DMS153 (cell line): ENCODE data around the gene MISFA.
A peak's percentile ranks its signal among the peaks of the same experiment; 100 is the strongest.
"Not testable (repeated sequence)": the region's sequence is repeated elsewhere in the genome, so short reads cannot be mapped to it uniquely, and the experiment has no call there.

Experiments
- DNase-seq: peaks from one replicate; lab custom pipeline; 2025; lab: John Stamatoyannopoulos, UW

MISFA gene

GRCh38 chr11:18618342-18619025, 18.9 kb downstream of the MISFA start:
- DNase-seq: no peak

GRCh38 chr11:18623707-18624106, 24.1 kb downstream of the MISFA start:
- DNase-seq: no peak

DNA sequence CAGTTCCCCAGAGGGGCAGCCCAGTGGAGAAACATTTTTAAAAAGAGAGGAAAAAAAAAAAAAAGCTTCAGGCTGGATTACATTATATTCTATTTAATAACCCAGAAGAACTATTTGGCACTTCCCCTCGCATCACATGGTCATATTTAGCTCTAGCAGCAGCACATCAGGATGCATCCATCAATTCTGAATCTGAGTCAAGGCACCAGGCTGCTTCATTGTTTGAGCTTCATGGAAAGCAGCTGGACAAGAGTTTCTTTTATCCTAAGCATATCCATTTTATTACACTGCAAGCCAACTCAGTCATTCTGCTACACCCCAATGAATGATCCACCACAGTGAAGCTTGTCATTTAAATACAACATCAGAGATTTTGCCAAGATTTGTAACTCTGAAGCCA, 24.6 kb downstream of the MISFA start:
- no peak for DNase-seq

DNA sequence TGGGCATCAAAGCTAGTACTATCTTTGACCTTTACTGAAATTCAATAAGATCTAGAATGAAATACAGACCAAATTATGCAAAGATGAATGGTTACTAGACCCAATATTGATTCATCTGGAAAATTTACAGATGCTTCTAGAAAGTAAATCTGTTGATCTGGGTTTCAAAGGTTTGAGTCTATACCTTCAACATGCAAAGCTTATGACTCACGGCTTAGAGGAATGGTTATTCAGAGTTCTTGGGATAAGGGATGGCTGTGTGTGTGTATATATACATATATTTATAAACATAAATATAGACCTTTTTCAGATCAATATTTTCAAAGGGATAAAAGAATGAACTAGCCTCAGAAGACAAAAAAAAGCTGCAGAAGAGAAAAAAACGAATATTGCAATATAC, 33.3 kb downstream of the MISFA start:
- no peak for DNase-seq

DNA sequence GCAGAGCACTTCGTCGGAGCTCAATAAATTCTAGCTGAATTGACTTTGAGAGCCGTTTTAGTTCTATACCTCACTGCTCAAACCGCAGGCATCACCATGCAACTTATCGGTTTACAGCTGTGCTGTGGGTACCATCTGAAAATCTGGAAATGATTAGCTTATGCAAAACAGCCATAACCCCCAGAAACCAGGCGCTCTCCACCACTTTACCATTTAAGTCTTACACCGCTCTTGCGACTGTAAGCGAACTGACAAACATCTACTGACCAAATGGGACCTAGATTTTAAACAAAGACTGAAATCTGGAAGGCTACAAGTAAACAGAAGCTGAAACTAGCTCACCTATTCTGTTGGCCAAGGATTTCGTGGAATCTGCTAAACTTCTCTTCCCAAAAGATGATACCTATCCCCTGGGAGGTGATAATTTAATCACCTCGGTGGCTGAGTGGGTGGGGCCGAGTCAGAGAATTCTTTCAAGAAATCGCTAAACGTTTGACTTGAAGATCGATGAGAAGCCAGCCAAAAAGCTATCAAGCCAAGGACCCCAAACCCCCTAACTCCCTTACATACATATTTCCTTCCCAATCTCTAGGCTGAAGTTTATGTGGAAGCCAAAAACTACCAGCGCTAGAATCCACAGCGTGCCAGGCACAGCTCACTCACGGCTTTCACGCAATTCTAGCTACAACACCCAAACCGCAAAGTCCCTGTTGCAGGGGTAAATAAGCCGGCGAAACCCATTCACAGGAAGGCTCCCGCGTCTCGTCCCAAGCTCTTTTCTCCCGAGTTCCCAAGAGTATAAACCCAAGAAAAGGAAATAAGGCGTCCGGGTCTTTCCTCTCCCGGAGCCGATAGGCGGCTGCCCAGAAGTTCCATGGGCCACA, 33.9 kb downstream of the MISFA start:
- no peak for DNase-seq

- DNase-seq: peak; percentile 97
Observed at GRCh38 chr11:18634140-18635032, 34.8 kb downstream of the MISFA start, which contains the start of gene SPTY2D1. Gene SPTY2D1, minus strand, starts transcription at chr11:18634342. Its CDS starts 85 bp downstream, at chr11:18634257.

DNA sequence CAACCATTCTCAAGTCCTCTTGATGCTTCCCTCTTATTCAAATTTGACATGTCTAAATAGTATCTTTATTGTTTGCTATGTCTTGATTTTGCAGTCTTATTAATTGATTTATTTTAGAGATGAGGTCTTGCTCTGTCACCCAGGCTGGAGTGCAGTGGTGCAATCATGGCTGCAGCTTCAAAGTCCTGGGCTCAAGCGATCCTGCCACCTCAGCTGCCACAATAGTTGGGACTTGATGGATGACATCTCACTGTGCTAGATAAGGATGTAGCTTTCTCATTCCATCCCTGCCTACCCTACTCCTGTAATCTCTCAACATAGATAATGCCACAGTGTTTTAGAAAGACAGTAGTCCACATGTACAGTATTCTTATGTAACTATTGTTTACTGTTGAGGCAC, 42.1 kb downstream of the MISFA start:
- DNase-seq: no peak

DNA sequence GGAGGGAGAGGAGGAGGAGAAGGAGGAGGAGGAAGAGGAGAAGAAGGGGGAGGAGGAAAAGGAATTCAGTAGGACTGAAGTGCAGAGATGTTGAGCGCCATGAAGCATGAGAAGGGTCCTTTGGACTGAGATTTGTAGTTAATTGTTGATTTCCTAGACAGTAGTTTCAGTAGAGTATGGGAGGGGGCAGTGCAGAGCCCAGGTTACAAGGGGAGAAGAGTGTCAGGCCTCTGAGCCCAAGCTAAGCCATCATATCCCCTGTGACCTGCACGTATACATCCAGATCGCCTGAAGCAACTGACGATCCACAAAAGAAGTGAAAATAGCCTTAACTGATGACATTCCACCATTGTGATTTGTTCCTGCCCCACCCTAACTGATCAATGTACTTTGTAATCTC, 43.4 kb downstream of the MISFA start:
- not testable (repeated sequence) for DNase-seq

GRCh38 chr11:18650353-18650752, 50.8 kb downstream of the MISFA start:
- no peak for DNase-seq

DNA sequence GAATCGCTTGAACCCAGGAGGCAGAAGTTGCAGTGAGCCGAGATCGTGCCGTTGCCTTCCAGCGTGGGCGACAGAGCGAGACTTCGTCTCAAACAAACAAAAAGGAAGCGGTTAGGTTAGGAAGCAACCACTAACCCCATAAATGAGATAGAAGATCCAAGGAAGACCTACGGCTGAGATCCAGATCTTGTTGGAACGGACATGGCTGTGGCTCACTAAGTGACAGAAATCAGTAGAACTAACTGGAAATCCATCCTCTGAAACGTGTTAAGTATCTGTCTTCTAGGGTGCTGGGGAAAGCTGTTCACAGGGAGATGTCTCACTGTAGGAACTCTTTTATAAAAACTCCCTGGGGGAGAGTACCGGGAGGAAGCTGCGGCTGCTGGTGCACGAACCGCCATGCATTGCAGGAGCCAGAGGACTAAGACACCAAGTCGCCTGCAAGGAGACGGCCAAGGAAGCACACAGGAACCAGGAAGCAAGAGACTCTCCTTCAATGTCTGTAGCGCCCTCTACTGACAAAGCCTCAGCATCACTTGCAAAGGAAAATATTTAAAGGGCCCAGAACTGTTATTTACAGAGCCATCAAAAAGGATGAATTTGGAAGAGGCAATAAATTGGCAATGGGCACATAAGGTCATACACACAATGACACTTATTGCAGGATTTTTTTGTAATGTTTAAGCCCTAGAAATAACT, 51.4 kb downstream of the MISFA start:
- no peak for DNase-seq
